HG03039 (cell line): Measurements from ENCODE around the gene ANKRD16.
A peak's percentile ranks its signal among the peaks of the same experiment; 100 is the strongest.

Experiments
- ATAC-seq: cut with Tn5 transposase; IDR thresholded peaks from one replicate; pipeline ENCODE4 v1.9.1; 2021; ENCODE audit warnings: mild to moderate bottlenecking, moderate library complexity; ENCODE audit not compliant: unreplicated experiment

Gene ANKRD16

DNA sequence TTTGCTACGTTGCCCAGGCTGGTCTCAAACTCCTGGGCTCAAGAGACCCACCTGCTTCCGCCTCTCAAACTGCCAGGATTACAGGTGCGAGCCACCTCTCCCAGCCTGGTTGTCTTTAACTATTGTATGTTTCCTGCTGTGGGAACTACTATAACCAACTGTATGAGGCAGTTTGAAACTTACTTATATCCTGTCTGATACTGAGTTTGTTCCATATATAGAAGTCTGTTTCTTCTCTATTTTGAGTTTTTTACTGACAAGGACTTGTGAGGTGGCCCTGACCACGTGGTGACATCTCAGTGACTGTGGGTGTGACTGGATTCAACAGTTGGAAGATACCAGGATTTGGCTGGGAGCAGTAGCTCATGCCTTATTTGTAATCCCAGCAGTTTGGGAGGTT, 14.5 kb upstream of the ANKRD16 start:
- peak; percentile 89 for ATAC-seq

DNA sequence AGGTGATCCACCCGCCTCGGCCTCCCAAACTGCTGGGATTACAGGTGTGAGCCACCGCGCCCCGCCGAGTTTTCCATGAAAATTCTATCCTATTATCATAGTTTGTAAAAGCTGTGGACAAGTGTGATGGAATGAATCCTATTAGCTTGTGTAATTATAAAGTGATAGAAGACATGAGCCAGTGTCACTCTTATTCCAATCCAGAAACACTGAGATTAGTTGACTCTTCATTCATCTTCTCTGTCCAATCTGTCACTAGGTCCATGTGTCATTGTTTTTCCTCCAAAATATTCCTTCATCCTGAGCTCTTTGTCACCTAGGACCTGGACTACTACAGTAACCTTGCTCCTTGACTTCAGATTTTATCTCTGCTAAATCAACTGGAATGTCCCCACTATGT, 13.9 kb upstream of the ANKRD16 start:
- ATAC-seq = no peak

DNA sequence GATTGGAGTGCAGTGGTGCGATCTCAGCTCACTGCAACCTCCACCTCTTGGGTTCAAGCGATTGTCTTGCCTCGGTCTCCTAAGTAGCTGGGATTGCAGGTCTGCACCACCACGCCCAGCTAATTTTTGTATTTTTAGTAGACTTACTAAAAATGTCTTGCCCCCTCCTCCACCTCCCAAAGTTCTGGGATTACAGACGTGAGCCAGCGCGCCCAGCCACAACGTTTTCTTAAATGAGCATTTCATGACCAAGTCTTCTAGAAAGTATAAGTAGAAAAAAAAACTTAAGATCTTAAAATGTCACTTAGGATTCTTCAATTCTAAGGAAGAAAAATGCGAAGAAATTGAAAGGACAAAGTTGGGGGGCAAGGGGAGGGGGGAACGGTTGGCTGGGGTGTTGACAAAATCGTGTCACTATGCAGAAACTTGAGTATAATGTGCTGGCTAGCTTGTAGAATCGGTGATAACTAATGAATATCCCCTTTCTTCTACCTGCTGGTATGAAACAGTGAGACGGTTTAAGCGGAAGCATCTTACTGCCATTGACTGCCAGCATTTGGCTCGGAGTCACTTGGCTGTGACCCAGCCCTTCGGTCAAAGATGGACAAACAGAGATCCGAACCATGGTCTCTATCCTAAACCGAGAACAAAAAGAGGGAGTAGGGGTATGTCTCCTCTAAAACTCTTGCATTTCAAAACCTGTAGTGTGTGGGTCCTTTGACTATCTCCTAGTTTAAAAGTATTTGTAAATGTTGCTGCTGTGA, 13.0 kb upstream of the ANKRD16 start:
- no peak for ATAC-seq

DNA sequence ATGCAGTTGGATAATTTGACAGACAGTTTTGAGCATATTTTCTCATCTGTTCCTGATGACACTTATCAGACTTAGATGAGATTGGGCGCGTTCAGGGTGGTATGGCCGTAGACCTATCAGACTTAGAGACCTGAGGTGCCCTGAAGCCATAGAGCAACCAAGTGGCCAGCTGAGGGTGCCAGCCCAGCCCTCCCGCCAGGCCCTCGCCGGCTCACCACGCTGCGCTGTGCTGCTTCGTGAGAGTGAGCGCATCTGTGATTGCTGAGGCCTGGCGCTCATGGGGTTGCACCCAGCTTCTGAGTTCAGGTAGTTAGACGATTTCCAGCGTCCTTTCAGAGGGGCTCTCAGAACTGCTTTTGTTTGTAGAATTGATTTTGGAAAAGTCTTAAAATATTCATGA, 10.6 kb upstream of the ANKRD16 start:
- no peak for ATAC-seq

DNA sequence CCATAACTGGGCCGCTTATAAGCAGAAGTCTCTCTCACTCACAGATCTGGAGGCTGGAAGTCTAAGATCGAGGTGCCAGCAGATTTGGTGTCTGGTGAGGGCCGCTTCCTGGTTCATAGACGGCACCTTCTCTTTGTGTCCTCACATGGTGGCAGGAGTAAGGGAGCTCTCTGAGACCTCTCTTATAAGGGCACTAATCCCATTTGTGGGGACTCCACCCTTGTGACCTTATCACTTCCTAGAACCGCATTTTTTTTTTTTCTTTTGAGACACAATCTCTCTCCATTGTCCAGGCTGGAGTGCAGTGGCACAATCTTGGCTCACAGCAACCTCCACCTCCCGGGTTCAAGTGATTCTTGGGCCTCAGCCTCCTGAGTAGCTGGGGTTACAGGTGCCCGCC, 8.5 kb upstream of the ANKRD16 start:
- ATAC-seq = no peak

DNA sequence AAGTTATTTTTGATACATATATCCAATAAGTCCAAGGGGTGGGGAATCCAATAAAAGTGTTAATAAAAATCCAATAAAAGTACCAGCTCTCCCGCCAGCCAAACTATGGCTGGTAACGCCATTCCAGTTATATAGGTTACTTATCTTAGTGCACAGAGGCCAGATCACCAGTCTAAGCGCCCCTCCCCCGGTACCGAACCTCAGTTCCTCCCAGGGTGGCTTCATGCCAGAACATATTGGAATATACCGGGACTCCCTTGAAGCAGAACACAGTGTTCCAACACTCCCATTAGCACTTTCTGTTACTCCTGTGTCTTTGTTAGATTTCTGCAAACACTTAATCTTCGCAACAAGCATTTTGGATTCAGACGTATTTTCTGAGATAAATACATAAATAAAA, 7.8 kb upstream of the ANKRD16 start:
- no peak for ATAC-seq

DNA sequence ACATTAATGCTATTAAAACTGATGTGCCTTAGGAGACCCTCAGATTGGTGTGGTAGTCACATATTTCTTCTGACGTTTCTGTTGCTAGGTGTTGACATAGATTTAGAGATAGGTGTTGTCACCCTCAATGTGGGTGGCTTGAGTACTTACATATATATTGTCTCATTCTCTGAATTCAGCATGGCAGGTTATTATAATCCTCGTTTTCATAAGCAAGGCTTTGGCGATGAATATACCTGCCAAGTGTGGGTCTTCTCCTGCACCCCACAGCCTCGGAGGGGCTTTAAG, 7.3 kb upstream of the ANKRD16 start:
- ATAC-seq = no peak

DNA sequence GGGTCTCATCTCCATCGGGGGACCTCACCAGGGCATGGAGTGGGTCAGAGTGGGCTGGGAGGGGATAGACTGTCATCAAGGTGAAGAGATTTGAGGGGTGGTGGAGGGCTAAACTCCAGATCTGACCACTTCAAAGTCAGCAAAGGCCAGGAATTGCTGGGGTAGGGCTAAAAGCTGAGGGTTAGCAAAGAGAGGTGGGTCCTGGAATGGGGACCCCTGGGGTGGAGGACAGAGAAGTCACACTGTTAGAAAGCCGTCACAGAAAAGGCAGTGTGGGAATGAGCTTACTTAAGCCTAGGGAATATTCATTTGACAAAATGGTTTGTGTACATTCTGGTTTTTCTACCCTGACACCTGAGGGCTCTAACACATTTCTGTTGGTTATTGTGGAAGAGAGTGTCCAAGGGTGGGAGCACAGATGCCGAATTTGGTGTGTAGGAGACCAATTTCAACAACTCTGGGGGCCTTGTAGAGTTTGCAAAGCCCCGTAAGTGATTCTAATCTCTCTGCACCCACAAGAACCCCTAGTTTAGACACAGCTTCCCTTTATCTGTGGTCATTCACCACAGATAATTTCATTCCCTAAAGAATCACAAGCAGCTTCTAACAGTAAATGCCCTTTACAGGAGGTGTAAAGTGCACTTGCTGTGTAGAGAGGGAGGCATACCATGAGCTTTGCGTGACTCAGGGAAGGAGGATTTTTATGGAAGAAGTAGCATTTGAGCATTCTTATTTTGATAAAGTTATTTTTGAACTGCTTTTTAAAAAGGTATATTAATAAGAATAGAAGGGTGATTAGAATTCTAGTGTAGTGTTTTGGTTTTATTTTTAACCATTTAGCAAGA, 6.7 kb upstream of the ANKRD16 start:
- no peak for ATAC-seq

DNA sequence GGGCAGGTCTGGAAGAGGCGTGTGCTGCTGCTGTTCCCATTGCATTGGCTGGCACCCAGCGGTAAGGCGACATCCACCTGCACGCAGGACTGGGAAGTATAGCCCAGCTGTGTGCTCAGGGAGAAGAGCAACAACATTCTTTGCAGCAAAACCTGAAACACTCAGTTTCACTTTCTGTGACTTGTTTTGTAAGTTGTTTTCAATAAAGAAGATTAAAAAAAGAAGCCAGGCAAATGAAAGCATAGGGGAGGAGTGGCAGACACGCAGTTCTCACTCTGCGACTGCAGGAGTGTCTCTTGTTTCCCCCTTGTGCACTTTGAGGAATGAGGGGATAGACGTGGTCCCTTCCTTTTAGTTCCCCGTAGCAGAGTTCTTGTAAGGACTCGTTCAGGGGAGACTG, 6.1 kb upstream of the ANKRD16 start:
- ATAC-seq = no peak

DNA sequence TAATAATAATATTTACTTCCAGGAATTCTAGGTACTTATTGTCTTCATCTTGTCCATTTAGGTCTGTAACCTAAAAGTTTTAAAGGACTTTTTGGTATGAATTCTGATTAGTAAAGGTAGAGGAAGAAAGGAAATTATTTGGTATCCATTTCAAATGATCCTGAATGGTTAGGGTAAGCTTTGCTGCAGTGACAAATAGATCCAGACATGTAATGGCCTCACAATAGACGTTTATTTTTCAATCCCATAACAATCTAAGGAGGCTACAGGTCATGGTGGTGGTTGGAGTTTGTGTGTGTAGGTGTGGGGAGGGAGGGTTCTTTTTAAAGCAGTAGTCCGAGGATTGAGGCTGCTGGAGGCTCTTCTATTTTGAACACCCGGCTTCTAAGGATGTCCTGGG, 5.7 kb upstream of the ANKRD16 start:
- ATAC-seq = no peak

DNA sequence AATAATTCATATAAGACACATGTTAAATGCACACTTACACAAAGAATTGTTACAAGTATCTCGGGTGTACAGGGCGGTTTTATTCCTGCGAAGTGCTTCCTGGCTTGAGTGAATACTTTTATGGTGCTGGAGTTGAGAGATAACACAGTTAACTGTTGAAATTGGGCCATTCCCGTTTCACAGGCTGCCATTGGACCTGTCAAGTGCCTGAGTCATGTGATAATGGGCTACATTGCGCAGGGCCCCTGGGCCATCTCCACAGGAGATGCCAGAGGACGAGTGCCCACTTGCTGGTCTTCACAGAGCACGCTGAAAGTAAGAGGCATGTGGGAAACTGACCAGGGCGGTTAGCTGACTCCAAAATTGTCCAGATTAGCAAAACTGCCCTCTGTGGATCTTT, 5.2 kb upstream of the ANKRD16 start:
- no peak for ATAC-seq

DNA sequence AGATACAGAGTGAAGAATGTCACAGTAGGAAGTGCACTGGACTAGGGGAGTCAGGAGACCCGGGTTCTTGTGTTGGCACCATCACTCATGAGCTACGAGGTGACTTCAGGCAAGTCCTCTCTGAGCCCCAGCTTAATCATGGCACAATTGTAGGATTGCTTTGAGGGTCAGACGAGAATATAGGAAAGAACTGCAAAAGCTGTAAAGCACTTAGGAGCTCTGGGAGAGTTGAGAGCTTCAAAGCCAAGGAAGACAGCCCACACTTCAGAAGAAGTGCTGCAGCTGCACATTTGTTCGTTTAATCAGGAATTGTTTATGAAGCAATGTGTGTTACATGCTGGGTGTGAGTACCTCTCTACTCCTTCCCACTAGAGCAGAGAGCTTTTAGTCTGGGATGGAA, 4.7 kb upstream of the ANKRD16 start:
- no peak for ATAC-seq

DNA sequence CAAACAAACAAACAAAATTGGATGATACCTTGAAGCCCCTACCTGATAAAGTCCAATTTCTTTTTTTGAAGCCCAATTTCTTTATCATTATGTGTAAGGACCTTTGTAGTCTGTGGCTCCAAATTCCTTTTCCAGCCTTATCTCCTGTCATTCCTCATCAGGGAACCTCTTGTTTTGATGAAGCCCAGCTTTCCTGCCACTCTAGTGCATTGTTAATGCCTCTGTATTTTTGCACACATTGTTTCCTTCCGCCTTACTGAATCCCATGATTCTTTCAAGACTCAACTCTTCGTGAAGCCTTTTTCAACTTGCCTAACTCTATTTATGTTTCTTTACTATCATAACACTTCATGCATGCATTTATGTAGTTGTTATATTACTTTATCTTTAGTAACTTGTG, 3.6 kb upstream of the ANKRD16 start:
- ATAC-seq = no peak

DNA sequence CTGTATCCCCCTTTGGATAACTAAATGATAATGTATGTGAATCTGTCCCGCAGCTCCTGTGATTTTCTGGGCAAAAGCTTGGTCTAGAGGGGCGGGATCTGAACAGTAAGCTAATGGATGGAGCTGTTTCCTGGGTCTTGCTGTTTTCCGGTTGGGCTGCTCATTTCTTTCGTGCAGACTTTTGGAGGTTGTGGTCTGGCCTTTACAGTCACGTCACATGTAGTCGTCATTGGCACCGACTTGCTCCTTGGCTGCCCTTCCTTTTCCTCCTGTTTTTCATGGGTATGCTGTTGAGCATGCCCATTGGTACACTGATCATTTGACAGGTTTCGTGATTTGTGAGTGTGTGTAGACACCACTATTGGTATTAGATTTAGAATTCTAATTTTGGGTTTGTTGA, 2.3 kb upstream of the ANKRD16 start:
- no peak for ATAC-seq

DNA sequence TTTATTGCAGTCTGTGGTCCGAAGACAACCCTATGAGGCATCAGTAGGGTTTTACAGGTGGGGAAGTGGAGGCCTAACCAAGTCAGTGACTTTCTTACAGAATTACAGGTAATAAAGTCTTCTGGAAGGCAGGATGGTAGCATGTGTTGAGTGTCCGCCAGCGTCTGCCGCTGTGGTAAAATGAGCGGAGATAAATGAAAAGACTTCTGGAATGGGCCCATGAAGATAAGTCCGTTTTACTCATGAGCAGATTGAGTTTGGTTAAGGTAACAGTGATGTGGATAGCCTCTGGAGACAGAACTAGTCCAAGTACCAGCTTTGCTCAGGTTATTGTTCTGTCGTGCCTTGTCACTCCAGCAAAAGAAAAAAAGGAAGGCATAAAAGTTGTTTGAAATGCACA, 1.3 kb upstream of the ANKRD16 start:
- no peak for ATAC-seq

DNA sequence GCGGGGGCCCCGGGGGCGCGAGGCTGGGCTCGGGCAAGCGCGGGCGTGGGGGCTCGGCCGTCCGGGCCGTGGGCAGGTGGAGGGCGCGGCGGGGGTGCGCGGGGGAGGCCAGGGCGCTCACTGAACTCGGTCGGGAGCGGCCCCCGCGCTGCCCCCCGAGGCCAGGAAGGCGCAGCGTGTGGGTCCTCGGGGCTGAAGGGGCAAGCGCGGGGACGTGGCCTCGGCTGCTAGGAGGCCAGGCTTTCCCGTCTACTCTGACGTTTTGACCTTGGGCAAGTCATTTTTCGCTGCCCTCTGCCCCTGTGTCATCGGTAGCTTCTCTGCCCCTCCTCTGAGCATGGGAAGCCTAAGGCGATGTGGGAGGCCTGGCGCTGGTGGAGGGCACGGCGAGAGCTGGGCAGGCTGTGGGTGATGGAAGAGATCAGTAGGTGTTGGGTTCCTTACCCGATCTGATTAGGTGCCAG, 791 bp upstream of the ANKRD16 start:
- peak; percentile 10 for ATAC-seq

DNA sequence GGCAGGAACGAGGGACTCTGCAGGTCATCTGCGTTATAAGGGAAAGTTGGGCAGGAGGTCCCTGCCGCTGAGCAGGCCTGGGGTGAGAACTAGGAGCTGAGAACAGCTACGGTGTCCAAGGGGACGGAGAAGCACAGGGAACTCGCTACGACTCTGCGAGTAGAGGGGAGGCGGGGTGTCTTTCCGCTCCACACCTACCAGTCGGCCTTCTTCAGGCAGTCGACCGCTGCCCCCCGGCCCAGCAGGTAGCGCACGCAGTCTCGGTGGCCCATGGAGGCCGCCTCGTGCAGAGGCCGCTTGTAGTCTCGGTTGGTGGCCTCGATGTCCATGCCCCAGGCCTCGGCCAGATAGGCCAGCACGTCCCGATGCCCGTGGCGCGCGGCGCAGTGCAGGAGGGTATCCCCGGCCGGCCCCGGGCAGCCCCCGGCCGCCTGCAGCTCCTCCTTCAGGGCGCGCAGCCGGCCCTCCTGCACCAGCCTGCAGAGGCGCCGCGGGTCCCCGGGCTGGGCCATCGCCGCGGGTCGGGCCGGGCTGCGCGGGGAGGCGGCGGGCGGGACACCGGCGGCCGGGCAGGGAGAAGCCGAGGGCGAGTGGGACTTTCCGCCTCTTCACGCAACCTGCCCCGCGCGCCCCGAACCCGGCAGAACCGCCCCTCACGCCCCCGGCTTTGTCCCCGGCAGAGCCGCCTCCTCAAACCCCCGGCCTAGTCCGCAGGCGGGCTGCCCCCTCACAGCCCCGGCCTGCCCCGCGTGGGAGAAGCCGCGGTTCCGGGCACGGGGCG, 660 bp downstream of the ANKRD16 start:
- ATAC-seq = peak; percentile 22

DNA sequence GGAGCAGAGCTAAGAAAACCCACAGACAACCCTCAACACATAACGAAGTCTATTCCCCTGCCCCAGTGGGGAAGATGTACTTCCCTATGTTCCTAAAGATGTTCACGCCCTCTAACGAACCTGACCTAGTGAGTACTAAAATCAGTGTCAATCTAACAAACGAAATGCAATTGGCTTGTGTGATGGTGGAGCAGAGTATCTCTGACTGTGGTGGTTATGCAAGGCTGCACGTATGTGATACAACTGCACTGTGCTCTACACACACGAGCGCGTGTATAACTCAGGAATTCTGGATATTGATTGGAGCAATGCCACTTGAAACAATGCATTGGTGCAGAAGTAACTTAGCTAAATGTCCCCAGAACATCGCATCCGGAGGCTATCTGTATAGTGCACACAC, 1.3 kb downstream of the ANKRD16 start:
- ATAC-seq = no peak

DNA sequence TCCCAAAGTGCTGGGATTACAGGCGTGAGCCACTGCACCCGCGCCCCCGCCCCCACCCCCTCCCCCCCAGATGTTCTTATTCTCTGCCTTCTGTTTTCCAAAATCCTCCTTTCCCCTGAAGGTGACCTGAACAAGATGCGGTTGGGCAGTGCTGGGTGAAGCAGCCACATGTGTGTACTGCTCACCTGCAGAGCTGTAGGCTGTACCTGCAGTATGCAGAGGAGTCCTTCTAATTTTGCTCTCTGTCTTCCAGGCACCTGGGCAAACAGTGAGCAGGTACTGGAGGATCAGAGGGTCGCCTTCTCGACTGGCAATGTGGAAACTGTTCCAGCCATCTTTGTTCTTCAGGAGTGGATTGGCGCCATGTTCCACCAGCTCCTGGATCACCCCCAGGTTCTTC, 2.1 kb downstream of the ANKRD16 start:
- no peak for ATAC-seq

DNA sequence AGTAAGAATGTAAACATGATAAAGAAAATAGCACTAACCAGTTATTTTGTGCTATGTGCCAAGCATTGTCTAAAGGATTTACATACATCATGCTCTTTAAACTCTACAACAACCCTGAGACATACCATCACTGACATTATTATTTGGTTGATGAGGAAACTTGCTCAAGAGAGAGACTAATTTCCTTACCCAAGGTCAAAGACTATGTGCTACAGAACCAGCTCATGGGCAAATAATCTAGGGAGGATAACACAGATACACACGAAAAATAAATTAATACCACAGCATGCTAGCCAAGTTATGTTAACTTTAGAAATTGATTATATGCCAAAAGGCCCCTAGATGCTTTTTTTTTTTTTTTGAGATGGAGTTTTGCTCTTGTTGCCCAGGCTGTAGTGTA, 2.7 kb downstream of the ANKRD16 start:
- ATAC-seq = no peak

DNA sequence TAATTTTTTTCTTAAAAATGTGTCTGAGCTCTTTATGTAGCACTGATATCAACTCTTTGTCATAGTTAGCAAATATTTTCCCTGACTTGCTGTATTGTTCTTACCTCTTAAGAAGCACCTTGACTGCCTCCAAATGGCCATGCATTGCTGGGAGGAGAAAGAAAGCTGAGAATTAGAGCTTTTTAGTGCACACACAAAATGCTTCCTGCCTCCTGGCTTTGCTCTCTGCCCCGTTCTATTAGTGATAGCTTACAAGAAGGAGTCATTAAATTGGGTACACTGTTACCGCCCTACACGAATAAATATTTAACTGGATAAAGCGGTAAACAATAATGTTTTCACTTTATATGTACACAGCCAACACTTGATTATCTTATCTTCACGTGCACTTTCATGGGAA, 4.1 kb downstream of the ANKRD16 start:
- ATAC-seq = no peak

DNA sequence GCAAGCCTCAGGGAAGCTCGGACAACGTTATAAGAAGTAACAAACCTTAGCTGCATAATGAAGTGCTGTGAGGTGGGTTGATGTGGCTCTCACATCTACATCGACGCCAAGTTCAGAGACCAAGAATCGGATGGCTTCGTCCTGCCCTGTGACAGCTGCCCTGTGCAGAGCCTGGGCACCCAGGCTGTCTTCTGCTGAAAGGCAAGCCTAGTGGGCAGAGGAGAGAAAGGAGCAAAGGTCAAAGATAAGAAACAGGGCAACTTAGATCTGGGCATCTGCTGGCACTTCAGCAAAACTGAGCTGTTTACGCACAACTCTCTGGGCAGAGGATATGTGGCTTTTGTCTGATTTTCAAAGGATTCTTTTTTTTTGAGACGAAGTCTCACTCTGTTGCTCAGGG, 6.7 kb downstream of the ANKRD16 start:
- ATAC-seq = no peak
